Measurements from ENCODE around the gene MLF2. TPM values are rescaled to one million over a fixed set of nuclear protein-coding genes. Genes with fewer than 3 reads are reported as not detected.

Gene MLF2
- total RNA-seq, 1 experiment from 2014 or later: 309 TPM

DNA sequence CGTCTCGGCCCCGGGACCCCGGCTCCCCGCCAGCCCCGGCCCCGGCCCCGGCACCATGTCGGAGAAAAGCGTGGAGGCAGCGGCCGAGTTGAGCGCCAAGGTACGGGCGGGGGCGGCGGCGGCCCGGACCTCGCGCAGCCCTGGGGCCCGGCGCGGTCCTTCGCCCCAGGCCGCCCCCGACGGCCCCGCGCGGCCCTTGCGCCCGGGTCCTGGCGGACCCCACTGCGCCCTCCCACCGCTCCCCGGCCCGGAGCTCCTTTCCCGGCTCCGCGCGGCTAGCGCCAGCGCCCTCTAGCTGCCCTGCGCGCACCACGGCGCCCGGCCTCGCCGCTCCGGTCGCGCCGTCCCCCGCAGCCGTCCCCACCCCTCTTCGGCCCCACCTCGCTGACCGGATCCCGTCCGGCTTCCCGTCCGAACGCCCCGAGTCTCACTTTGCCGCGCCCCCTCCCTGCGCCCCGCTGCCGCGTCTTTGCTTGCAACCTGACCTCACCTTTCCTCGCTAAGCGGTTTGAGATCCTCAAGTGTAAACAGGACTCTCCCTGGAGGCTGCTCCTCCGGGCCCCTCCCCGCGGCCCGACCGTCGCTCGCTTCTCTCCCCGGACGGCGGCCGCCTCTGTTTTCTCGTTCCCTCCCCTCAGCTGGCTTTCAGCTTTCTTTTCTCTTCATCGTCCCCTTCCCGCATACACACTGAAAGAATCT, 13.9 kb upstream of the MLF2 start (continued):
- TF ChIP-seq, protein P1, sequence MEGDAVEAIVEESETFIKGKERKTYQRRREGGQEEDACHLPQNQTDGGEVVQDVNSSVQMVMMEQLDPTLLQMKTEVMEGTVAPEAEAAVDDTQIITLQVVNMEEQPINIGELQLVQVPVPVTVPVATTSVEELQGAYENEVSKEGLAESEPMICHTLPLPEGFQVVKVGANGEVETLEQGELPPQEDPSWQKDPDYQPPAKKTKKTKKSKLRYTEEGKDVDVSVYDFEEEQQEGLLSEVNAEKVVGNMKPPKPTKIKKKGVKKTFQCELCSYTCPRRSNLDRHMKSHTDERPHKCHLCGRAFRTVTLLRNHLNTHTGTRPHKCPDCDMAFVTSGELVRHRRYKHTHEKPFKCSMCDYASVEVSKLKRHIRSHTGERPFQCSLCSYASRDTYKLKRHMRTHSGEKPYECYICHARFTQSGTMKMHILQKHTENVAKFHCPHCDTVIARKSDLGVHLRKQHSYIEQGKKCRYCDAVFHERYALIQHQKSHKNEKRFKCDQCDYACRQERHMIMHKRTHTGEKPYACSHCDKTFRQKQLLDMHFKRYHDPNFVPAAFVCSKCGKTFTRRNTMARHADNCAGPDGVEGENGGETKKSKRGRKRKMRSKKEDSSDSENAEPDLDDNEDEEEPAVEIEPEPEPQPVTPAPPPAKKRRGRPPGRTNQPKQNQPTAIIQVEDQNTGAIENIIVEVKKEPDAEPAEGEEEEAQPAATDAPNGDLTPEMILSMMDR (IDR thresholded peaks at IDR 0.05 in 2 of 3, conservative IDR thresholded peaks at IDR 0.05 in 1 of 3; ENCODE audit: borderline replicate concordance in 1 of 3, insufficient read depth in 1 of 3, low read depth in 2 of 3, low read length in 2 of 3): peak in 2 of 3 experiments; percentile 56 to 59; a peak in 4 of 6 replicates
- TF ChIP-seq, protein P2, sequence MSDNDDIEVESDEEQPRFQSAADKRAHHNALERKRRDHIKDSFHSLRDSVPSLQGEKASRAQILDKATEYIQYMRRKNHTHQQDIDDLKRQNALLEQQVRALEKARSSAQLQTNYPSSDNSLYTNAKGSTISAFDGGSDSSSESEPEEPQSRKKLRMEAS (IDR thresholded peaks at IDR 0.05): no peak
- TF ChIP-seq SIN3A (IDR thresholded peaks at IDR 0.05; ENCODE audit: low read depth) (no peak), ZFX (IDR thresholded peaks at IDR 0.05) (peak; percentile 76; the same call in 1 of the 2 replicates), SRF (IDR thresholded peaks at IDR 0.05; ENCODE audit: low read depth) (no peak), CEBPB (IDR thresholded peaks at IDR 0.05; ENCODE audit: low read depth) (no peak), SP1 (IDR thresholded peaks at IDR 0.05; ENCODE audit: low read depth) (no peak), YY1 (IDR thresholded peaks at IDR 0.05; ENCODE audit: extremely low read depth, insufficient replicate concordance, low read depth, low read length) (peak; percentile 51), POLR2AphosphoS5 (IDR thresholded peaks at IDR 0.05; ENCODE audit: low read depth, low read length) (no peak; the same call in 1 of the 2 replicates), RAD21 (IDR thresholded peaks at IDR 0.05; ENCODE audit: low read depth) (no peak), POLR2A (IDR thresholded peaks at IDR 0.05; ENCODE audit: borderline replicate concordance, extremely low read depth, insufficient read depth, insufficient read length) (no peak), TCF7L2 (IDR thresholded peaks at IDR 0.05; ENCODE audit: borderline replicate concordance, extremely low read depth, insufficient read depth, insufficient read length) (peak; percentile 38), ZNF274 (IDR thresholded peaks at IDR 0.05; ENCODE audit: low read depth, low read length) (no peak), EZH2phosphoT487 (IDR thresholded peaks at IDR 0.05; ENCODE audit: borderline replicate concordance) (no peak), ELF1 (IDR thresholded peaks at IDR 0.05; ENCODE audit: borderline replicate concordance, low read depth) (no peak)
- TF ChIP-seq, protein P3, sequence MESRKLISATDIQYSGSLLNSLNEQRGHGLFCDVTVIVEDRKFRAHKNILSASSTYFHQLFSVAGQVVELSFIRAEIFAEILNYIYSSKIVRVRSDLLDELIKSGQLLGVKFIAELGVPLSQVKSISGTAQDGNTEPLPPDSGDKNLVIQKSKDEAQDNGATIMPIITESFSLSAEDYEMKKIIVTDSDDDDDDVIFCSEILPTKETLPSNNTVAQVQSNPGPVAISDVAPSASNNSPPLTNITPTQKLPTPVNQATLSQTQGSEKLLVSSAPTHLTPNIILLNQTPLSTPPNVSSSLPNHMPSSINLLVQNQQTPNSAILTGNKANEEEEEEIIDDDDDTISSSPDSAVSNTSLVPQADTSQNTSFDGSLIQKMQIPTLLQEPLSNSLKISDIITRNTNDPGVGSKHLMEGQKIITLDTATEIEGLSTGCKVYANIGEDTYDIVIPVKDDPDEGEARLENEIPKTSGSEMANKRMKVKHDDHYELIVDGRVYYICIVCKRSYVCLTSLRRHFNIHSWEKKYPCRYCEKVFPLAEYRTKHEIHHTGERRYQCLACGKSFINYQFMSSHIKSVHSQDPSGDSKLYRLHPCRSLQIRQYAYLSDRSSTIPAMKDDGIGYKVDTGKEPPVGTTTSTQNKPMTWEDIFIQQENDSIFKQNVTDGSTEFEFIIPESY (IDR thresholded peaks at IDR 0.05; ENCODE audit: extremely low read depth, insufficient replicate concordance, low read length): no peak
- TF ChIP-seq, protein P4, sequence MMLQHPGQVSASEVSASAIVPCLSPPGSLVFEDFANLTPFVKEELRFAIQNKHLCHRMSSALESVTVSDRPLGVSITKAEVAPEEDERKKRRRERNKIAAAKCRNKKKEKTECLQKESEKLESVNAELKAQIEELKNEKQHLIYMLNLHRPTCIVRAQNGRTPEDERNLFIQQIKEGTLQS (IDR thresholded peaks at IDR 0.05): no peak

Measured in HCT116 (cell line).